A549 (cell line): ENCODE results near the gene MRFAP1L1. TPM values are rescaled to one million over a fixed set of nuclear protein-coding genes. Genes with fewer than 3 reads are reported as not detected.
A peak's percentile ranks its signal among the peaks of the same experiment; 100 is the strongest.

ENCODE experiments used
- ATAC-seq, 2 experiments: fragments of 200-7000 bp in 1 of 2; fragments of >200 bp in 1 of 2; cut with Nextera tagmentation in 1 of 2; cut with Tn5 transposase in 1 of 2; 3 replicates each; pipeline versions ENCODE4 v1.8.0 to v1.9.1; 2018 to 2020; ENCODE audit warnings: mild to moderate bottlenecking in 1 of 2, moderate library complexity in 1 of 2
- CTCF ChIA-PET: fragments of 300-600 bp; sonication (Branson Sonifier 250); formaldehyde crosslinking; extraction: SDS; loops from one replicate; lab custom pipeline; 2021; ENCODE audit warnings: antibody characterized with exemption, inconsistent platforms; lab: Yijun Ruan, JAX
- POLR2A ChIA-PET: fragments of 350-600 bp; formaldehyde crosslinking; extraction: SDS; loops from one replicate; lab custom pipeline; 2021; ENCODE audit warnings: antibody characterized with exemption, inconsistent platforms; lab: Yijun Ruan, JAX
- DNase-seq, 2 experiments: peaks; one replicate each; pipeline versions ENCODE4 v3.0.0 to v3.0.0-alpha.2; 2011 to 2016; ENCODE audit warnings: low read depth in 1 of 2, low spot score in 1 of 2
- FAIRE-seq: peaks from 2 replicates; lab custom pipeline; 2011; peaks lifted over from hg19 to GRCh38; lab: Jason Lieb, UNC
- H3K27ac ChIP-seq, 2 experiments: fragments of >200 bp; sonication (Bioruptor Twin); formaldehyde crosslinking; 3 replicates each; pipeline ENCODE4 v1.5.1; 2016 to 2017
- H3K4me1 ChIP-seq: fragments of >200 bp; sonication (Bioruptor Twin); formaldehyde crosslinking; 3 replicates; pipeline ENCODE4 v1.6.1; 2016
- H3K4me2 ChIP-seq: fragments of >200 bp; sonication (Bioruptor Twin); formaldehyde crosslinking; 3 replicates; pipeline ENCODE4 v1.6.1; 2016
- H3K4me3 ChIP-seq: fragments of >200 bp; sonication (Bioruptor Twin); formaldehyde crosslinking; 3 replicates; pipeline ENCODE4 v1.5.1; 2016
- H3K9me3 ChIP-seq: fragments of >200 bp; sonication (Bioruptor Twin); formaldehyde crosslinking; 3 replicates; pipeline ENCODE4 v1.6.1; 2016
- ATOH8 ChIP-seq: fragments of 250-450 bp; sonication (Bioruptor Pico); IDR thresholded peaks from 2 replicates; pipeline ENCODE4 v1.5.0; 2020; ENCODE audit warnings: low read depth, mild to moderate bottlenecking, moderate library complexity
- CHD4 ChIP-seq: fragments of 200-600 bp; sonication (generic); IDR thresholded peaks from 2 replicates; pipeline ENCODE4 v1.6.1; 2016; ENCODE audit warnings: antibody characterized with exemption, mild to moderate bottlenecking, borderline replicate concordance
- CTCF ChIP-seq: fragments of >200 bp; sonication (Bioruptor Twin); formaldehyde crosslinking; IDR thresholded peaks from 3 replicates; pipeline ENCODE4 v1.5.1; 2016
- FOSB ChIP-seq: fragments of 250-450 bp; sonication (Bioruptor Pico); IDR thresholded peaks from 2 replicates; pipeline ENCODE4 v1.5.0; 2020; ENCODE audit warnings: mild to moderate bottlenecking, moderate library complexity
- HMGXB4 ChIP-seq: fragments of 250-450 bp; sonication (Bioruptor Pico); IDR thresholded peaks from 2 replicates; pipeline ENCODE4 v1.5.0; 2021; ENCODE audit warnings: mild to moderate bottlenecking, moderate library complexity, borderline replicate concordance
- HOXA7 ChIP-seq: fragments of 250-450 bp; sonication (Bioruptor Pico); IDR thresholded peaks from 2 replicates; pipeline ENCODE4 v1.5.0; 2020; ENCODE audit warnings: mild to moderate bottlenecking, moderate library complexity
- POLR2A ChIP-seq: IDR thresholded peaks from 2 replicates; pipeline ENCODE4 v1.6.1; 2012; ENCODE audit warnings: mild to moderate bottlenecking, low read length
- RAD21 ChIP-seq, 2 experiments: fragments of >200 bp in 1 of 2; sonication (Bioruptor Twin) in 1 of 2; formaldehyde crosslinking in 1 of 2; IDR thresholded peaks in 1 of 2; conservative IDR thresholded peaks in 1 of 2; 2 replicates in 1 of 2; 3 replicates in 1 of 2; pipeline ENCODE4 v1.6.1; 2012 to 2018; ENCODE audit warnings: inconsistent platforms in 1 of 2
- RARB ChIP-seq: fragments of 250-450 bp; sonication (Bioruptor Pico); IDR thresholded peaks from 2 replicates; pipeline ENCODE4 v1.8.0; 2021; ENCODE audit warnings: mild to moderate bottlenecking, moderate library complexity
- USF2 ChIP-seq: fragments of 450-650 bp; IDR thresholded peaks from 2 replicates; pipeline ENCODE4 v1.6.1; 2014; ENCODE audit warnings: antibody characterized with exemption
- ZFP36 ChIP-seq: fragments of 450-650 bp; IDR thresholded peaks from 2 replicates; pipeline ENCODE4 v1.6.1; 2014; ENCODE audit warnings: borderline replicate concordance; ENCODE audit not compliant: partially characterized antibody
- ZNF302 ChIP-seq: fragments of 250-450 bp; sonication (Bioruptor Pico); IDR thresholded peaks from 2 replicates; pipeline ENCODE4 v1.9.0; 2021; ENCODE audit warnings: inconsistent platforms, mild to moderate bottlenecking, moderate library complexity
- ZSCAN20 ChIP-seq: fragments of 250-450 bp; sonication (Bioruptor Pico); IDR thresholded peaks from 2 replicates; pipeline ENCODE4 v1.8.0; 2022; ENCODE audit warnings: mild to moderate bottlenecking, moderate library complexity
- WGBS: methylation state at CpG from one replicate; pipeline ENCODE4 v1.1.6; 2017; ENCODE audit errors: missing lambda C conversion rate; 5-methylcytosine and 5-hydroxymethylcytosine counted together
- polyA plus RNA-seq, 4 experiments: library from polyadenylated mRNA; depleted of rRNA in 3 of 4; stranded (reverse); fragments of >200 nt; fragmentation: RNase III in 1 of 4; extraction: RNeasy Plus Mini Kit Qiagen cat#74134 plus additional on column Dnase treatment in 1 of 4; gene quantifications; 2 replicates in 3 of 4; 3 replicates in 1 of 4; pipeline ENCODE4 v1.2.3, GENCODE V29; 2011 to 2017

MRFAP1L1 gene
- polyA plus RNA-seq, 2 of the 4 experiments (the other 2 are of a cell fraction), result 46.1 to 78.2 TPM

- H3K4me1 ChIP-seq, result peaks cover 2% of the 10 kb centered on the region; the same call in 2 of the 3 replicates
- POLR2A ChIA-PET, result interaction anchor here (1.1 kb wide), 1 partner anchor 10 kb away, joined by 5 read pairs; a partner anchor contains a TSS
- H3K27ac ChIP-seq, result no peak overlapping the region
- H3K4me2 ChIP-seq, result no peak overlapping the region
- TF ChIP-seq CHD4 (no peak), HOXA7 (CRISPR knock-in tag) (no peak), RARB (CRISPR knock-in tag) (no peak), ZNF302 (CRISPR knock-in tag) (no peak), HMGXB4 (CRISPR knock-in tag) (no peak), FOSB (CRISPR knock-in tag) (no peak), ZFP36 (no peak), ZSCAN20 (CRISPR knock-in tag) (no peak), CTCF (no peak), USF2 (no peak), POLR2A (no peak), ATOH8 (no peak)
- TF ChIP-seq, all 56 proteins: peak for 0
- H3K9me3 ChIP-seq, result no peaks in the 10 kb centered on the region
- 80% methylated on average over 11 of the region's 11 CpGs for WGBS
- ATAC-seq, result no peak
- H3K4me3 ChIP-seq, result no peak overlapping the region
- no peak for DNase-seq
- FAIRE-seq, result no peak
- CTCF ChIA-PET, result interaction anchor here (0.8 to 1.3 kb wide), 3 partner anchors 10 to 13 kb away, joined by 3 read pairs; no protein-coding TSS in a partner anchor
These were observed 26.6 kb downstream of the MRFAP1L1 start for GRCh38 chr4:6682862-6683590.

GRCh38 chr4:6681191-6681590, 28.5 kb downstream of the MRFAP1L1 start:
- POLR2A ChIA-PET, result no interaction called here
- DNase-seq (no peak), ATAC-seq (peak; percentile 35 to 65; a peak in 4 of 6 replicates), FAIRE-seq (no peak)
- 79% methylated on average over 6 of the region's 9 CpGs for WGBS
- no peaks in the 10 kb centered on the region for H3K9me3 ChIP-seq
- H3K4me2 ChIP-seq, result no peak overlapping the region
- peaks cover 6% of the 10 kb centered on the region; the same call in 2 of the 3 replicates for H3K4me1 ChIP-seq
- no peak overlapping the region for H3K27ac ChIP-seq
- CTCF ChIA-PET, result interaction anchor here (1.1 to 2.5 kb wide), 6 partner anchors 8 to 350 kb away, joined by 3 to 9 read pairs (median 4); partner anchors contain the start of gene MRFAP1
- no peak overlapping the region for H3K4me3 ChIP-seq
- TF ChIP-seq CTCF (peak; percentile 36; the same call in 2 of the 3 replicates), RAD21 (conservative IDR thresholded peaks at IDR 0.05 in 1 of 2, IDR thresholded peaks at IDR 0.05 in 1 of 2) (no peak)
